Measurements from ENCODE around the gene EHD4. TPM values are rescaled to one million over a fixed set of nuclear protein-coding genes. Genes with fewer than 3 reads are reported as not detected.
A peak's percentile ranks its signal among the peaks of the same experiment; 100 is the strongest.

The EHD4 gene
- total and polyA plus RNA-seq, 12 donors, result 23.4 to 62.7 (median 43.2) TPM

DNA sequence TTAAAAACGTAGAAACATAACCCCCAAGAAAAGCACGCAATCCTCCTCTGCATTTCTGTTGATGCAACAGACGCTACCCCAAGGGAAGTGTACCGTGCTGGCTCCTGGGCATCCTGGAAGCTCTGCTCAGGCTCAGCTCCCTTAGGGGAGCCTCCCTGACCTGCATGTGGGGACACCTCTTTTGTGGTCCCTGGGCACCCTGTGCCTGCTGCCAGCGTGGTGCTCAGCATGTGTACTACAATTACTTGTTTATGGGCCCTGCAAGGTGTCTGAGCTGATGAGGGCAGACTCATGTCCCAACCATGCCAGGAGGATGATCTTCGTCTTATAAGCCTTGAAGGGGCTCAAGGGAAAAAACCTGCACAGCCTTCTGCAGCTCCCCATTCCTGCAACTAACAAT is 18.3 kb downstream of the EHD4 start:
- Histone ChIP-seq H3K4me3 (no peak overlapping the region), H3K4me1 (peaks cover 42 to 98% (median 73%) of the 10 kb centered on the region in 9 donors), H3K27ac (peak overlapping the region in 1 of 10 donors; percentile 59), H3K9me3 (no peaks in the 10 kb centered on the region), H3K36me3 (peaks cover 0 to 57% (median 7%) of the 10 kb centered on the region in 9 donors), H3K27me3 (no peaks in the 10 kb centered on the region)
- ATAC-seq (no peak), DNase-seq (no peak)
- 82 to 87% methylated on average over 6 of the region's 6 CpGs for whole genome bisulfite sequencing, 2 donors
- no peak for TF ChIP-seq CTCF (IDR thresholded peaks at IDR 0.05)
- intact Hi-C loops (cut with DNase I), result loop anchor here in 1 of 10 donors (10.0 kb wide), 1 partner anchor 49 kb away; no protein-coding TSS in a partner anchor

DNA sequence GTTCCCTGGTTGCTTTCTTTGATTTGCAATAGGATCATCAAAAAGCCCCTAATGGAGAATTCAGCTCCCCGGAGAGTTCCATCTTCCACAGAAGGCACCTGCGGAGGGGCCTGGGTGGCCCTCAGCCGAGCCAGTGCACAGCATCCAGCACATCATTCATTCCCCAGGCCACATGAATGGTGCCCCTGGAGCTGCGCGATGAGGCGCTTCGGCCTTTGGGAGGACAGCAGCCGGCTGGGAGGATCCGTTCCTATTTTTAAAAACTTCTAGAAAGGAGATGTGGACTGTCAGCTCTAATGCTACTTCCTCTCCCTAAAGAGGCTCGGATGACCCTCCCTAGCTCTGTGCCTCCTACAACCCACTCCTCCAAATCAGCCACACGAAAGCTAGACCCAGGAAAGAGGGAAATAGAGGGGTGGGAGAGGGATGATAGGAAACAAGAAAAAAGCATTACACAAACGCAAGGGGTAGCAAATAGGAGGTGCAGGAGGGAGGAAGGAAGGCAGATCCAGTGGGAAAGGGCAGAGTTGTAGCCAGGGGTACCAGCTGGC is 20.3 kb downstream of the EHD4 start:
- 66 to 75% methylated on average over 12 of the region's 12 CpGs for WGBS, 2 donors
- peaks cover 37 to 98% (median 74%) of the 10 kb centered on the region in 9 donors for H3K4me1 ChIP-seq
- no peak for ATAC-seq

GRCh38 chr15:41951571-41951970 is 20.8 kb downstream of the EHD4 start:
- no peak for ATAC-seq
- Histone ChIP-seq H3K4me1 (peaks cover 34 to 98% (median 74%) of the 10 kb centered on the region in 9 donors), H3K27ac (peak overlapping the region in 9 of 10 donors; percentile 21 to 83 (median 75)), H3K9me3 (no peaks in the 10 kb centered on the region), H3K36me3 (peaks cover 0 to 64% (median 7%) of the 10 kb centered on the region in 9 donors), H3K27me3 (no peaks in the 10 kb centered on the region), H3K4me3 (no peak overlapping the region)
- no peak for DNase-seq
- intact Hi-C loops (cut with DNase I), result loop anchor here in 1 of 10 donors (10.0 kb wide), 1 partner anchor 47 kb away; no protein-coding TSS in a partner anchor
- no peak for TF ChIP-seq CTCF (IDR thresholded peaks at IDR 0.05)
- 47 to 48% methylated on average over 2 of the region's 2 CpGs for WGBS, 2 donors

More for the DNA sequence above, 20.3 kb downstream of the EHD4 start:
- DNase-seq, result no peak
- Histone ChIP-seq H3K4me3 (no peak overlapping the region), H3K9me3 (no peaks in the 10 kb centered on the region), H3K27ac (peak overlapping the region in 8 of 10 donors; percentile 29 to 83 (median 76)), H3K27me3 (no peaks in the 10 kb centered on the region), H3K36me3 (peaks cover 0 to 64% (median 7%) of the 10 kb centered on the region in 9 donors)
- intact Hi-C loops (cut with DNase I), result loop anchor here in 1 of 10 donors (10.0 kb wide), 1 partner anchor 47 kb away; no protein-coding TSS in a partner anchor
- TF ChIP-seq CTCF (IDR thresholded peaks at IDR 0.05), result no peak

DNA sequence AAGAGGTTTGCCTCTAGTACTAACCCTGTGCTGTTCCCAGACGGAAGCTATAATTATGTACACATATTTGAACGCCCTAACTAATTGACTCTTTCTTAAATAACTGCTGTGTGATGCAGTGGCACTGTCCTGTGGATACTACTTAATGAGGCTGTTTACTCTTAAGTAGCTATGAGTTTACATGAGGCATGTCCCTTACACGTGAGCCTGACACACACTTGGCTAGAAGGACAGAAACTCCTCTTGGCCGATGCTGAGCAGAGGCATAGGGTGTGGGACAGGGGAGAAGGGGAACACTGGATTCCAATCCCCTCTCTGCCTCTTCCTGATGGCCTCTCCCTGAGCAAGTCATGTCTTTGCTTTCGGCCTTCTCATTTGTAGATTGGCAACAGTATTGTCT is 21.9 kb downstream of the EHD4 start:
- intact Hi-C loops (cut with DNase I), result loop anchor here in 1 of 10 donors (10.0 kb wide), 1 partner anchor 46 kb away; no protein-coding TSS in a partner anchor
- H3K36me3 ChIP-seq, result peaks cover 0 to 63% (median 7%) of the 10 kb centered on the region in 9 donors
- no peaks in the 10 kb centered on the region for H3K9me3 ChIP-seq
- no peak overlapping the region for H3K4me3 ChIP-seq
- H3K27ac ChIP-seq, result peak overlapping the region; percentile 16 to 83 (median 70)
- TF ChIP-seq CTCF (IDR thresholded peaks at IDR 0.05), result no peak
- 35 to 38% methylated on average over 5 of the region's 5 CpGs for WGBS, 2 donors
- peaks cover 32 to 98% (median 74%) of the 10 kb centered on the region in 9 donors for H3K4me1 ChIP-seq
- H3K27me3 ChIP-seq, result no peaks in the 10 kb centered on the region
- ATAC-seq, result peak in 5 of 8 donors; percentile 31 to 40 (median 34)
- DNase-seq, result no peak
